Transverse colon (tissue), 4 donors: ENCODE data around the gene NLRP5. TPM values are rescaled to one million over a fixed set of nuclear protein-coding genes. Genes with fewer than 3 reads are reported as not detected.
A peak's percentile ranks its signal among the peaks of the same experiment; 100 is the strongest.

Source experiments
- DNase-seq: peaks from one replicate; pipeline ENCODE4 v3.0.0-alpha.2; 2019
- H3K27ac ChIP-seq, 4 donors: fragments of 200-600 bp; sonication (generic); 2 replicates each; pipeline ENCODE4 v1.5.1; 2016 to 2018; ENCODE audit warnings: inconsistent platforms in 4 of 4
- H3K27me3 ChIP-seq: fragments of 200-600 bp; sonication (generic); 2 replicates; pipeline ENCODE4 v1.5.1; 2017; ENCODE audit warnings: inconsistent platforms
- H3K36me3 ChIP-seq, 4 donors: fragments of 200-600 bp; sonication (generic); 2 replicates each; pipeline ENCODE4 v1.5.1; 2017 to 2019; ENCODE audit warnings: inconsistent platforms in 4 of 4
- H3K4me1 ChIP-seq, 4 donors: fragments of 200-600 bp; sonication (generic); 2 replicates each; pipeline ENCODE4 v1.5.1; 2017 to 2020; ENCODE audit warnings: inconsistent platforms in 4 of 4
- H3K4me3 ChIP-seq, 4 donors: fragments of 200-600 bp; sonication (generic); 1 replicate in 1 of 4; 2 replicates in 3 of 4; pipeline versions ENCODE4 v1.5.1 to v1.6.1; 2017 to 2019; ENCODE audit warnings: inconsistent platforms in 4 of 4
- H3K9me3 ChIP-seq, 2 donors: fragments of 200-600 bp; sonication (generic); 2 replicates each; pipeline ENCODE4 v1.5.1; 2017 to 2019; ENCODE audit warnings: inconsistent platforms in 2 of 2
- EP300 ChIP-seq: sonication (generic); formaldehyde crosslinking; IDR thresholded peaks from one replicate; pipeline ENCODE4 v1.6.1; 2017; ENCODE audit warnings: antibody characterized with exemption, low read depth
- POLR2A ChIP-seq: fragments of 450-650 bp; IDR thresholded peaks from one replicate; pipeline ENCODE4 v1.6.1; 2016; ENCODE audit warnings: antibody characterized with exemption, mild to moderate bottlenecking, moderate library complexity
- POLR2AphosphoS5 ChIP-seq, 3 donors: sonication (generic); formaldehyde crosslinking; IDR thresholded peaks; one replicate each; pipeline ENCODE4 v1.6.1; 2016; ENCODE audit warnings: antibody characterized with exemption in 3 of 3
- WGBS, 2 donors: methylation state at CpG; one replicate each; pipeline ENCODE4 v1.1.5; 2018; ENCODE audit warnings: low coverage in 1 of 2; 5-methylcytosine and 5-hydroxymethylcytosine counted together
- in situ Hi-C, 4 donors: fragments of 200-750 bp; cut with MboI; loops; one replicate each; pipeline versions ENCODE4 v1.15.0 to v1.15.1; 2017; ENCODE audit warnings: low sequenced_read_pairs in 3 of 4, low pct_ligation_motif_present in 1 of 4, low pct_unique_long_range_greater_than_20kb in 1 of 4
- intact Hi-C: fragments of 100-400 bp; cut with DNase I; formaldehyde crosslinking; loops from one replicate; pipeline ENCODE4 v1.15.1; 2023; ENCODE audit warnings: low total_unique reads
- small RNA-seq, 4 donors: library from RNA; depleted of rRNA; stranded (forward); fragments of <200 nt; gene quantifications; one replicate each; pipeline ENCODE3, GENCODE V24; 2016
- total RNA-seq, 4 donors: library from RNA; depleted of rRNA; stranded (reverse); fragments of >200 nt; gene quantifications; one replicate each; pipeline ENCODE4 v1.1.0, GENCODE V29; 2016
- TF ChIP-seq, protein P1 (sequence below), 5 experiments: fragments of 200-600 bp in 3 of 5; fragments of 450-650 bp in 2 of 5; sonication (generic) in 3 of 5; IDR thresholded peaks; 1 replicate in 2 of 5; 2 replicates in 3 of 5; pipeline ENCODE4 v1.5.1; 2016 to 2017; ENCODE audit warnings: antibody characterized with exemption in 5 of 5, inconsistent platforms in 3 of 5, mild to moderate bottlenecking in 2 of 5, moderate library complexity in 1 of 5

NLRP5 gene
- total RNA-seq, 4 donors from 2014 or later, result not detected

DNA sequence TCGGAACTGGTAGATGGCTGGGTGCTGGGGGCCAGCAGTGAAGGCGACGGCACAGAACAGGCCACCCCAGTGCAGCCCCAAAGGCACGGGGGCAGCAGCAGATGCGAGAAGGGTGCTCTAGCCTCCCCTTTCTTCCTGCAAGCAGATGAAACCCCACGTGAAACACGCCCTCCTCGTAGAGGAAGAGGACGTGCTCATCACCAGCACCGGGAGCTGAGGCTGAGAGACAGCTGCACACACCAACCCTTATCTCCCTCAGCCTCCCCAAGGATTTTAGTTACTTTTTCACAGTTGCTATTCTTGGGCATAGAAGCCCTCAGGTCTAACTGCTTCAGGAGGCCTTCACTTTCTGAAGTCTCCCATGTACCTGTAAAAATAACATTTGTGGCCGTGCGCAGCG, 122.7 kb downstream of the NLRP5 start:
- intact Hi-C loops, result no loop called here
- TF ChIP-seq, protein P1, sequence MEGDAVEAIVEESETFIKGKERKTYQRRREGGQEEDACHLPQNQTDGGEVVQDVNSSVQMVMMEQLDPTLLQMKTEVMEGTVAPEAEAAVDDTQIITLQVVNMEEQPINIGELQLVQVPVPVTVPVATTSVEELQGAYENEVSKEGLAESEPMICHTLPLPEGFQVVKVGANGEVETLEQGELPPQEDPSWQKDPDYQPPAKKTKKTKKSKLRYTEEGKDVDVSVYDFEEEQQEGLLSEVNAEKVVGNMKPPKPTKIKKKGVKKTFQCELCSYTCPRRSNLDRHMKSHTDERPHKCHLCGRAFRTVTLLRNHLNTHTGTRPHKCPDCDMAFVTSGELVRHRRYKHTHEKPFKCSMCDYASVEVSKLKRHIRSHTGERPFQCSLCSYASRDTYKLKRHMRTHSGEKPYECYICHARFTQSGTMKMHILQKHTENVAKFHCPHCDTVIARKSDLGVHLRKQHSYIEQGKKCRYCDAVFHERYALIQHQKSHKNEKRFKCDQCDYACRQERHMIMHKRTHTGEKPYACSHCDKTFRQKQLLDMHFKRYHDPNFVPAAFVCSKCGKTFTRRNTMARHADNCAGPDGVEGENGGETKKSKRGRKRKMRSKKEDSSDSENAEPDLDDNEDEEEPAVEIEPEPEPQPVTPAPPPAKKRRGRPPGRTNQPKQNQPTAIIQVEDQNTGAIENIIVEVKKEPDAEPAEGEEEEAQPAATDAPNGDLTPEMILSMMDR (IDR thresholded peaks at IDR 0.05), result no peak
- TF ChIP-seq EP300, result no peak
- TF ChIP-seq POLR2A, result no peak
- TF ChIP-seq POLR2AphosphoS5 (IDR thresholded peaks at IDR 0.05), result no peak
- Histone ChIP-seq H3K9me3 (no peaks in the 10 kb centered on the region), H3K36me3 (no peaks in the 10 kb centered on the region), H3K27ac (peak overlapping the region; percentile 84 to 92 (median 90)), H3K4me3 (peak overlapping the region in 1 of 4 donors; percentile 21), H3K4me1 (peaks cover 67 to 94% (median 86%) of the 10 kb centered on the region in 4 donors), H3K27me3 (no peaks in the 10 kb centered on the region)
- WGBS, 2 donors, result 52% methylated on average over 13 of the region's 13 CpGs; no CpG with 5 or more reads in 1 of the 2 donors
- in situ Hi-C loops, result no loop called here
- DNase-seq, result no peak

DNA sequence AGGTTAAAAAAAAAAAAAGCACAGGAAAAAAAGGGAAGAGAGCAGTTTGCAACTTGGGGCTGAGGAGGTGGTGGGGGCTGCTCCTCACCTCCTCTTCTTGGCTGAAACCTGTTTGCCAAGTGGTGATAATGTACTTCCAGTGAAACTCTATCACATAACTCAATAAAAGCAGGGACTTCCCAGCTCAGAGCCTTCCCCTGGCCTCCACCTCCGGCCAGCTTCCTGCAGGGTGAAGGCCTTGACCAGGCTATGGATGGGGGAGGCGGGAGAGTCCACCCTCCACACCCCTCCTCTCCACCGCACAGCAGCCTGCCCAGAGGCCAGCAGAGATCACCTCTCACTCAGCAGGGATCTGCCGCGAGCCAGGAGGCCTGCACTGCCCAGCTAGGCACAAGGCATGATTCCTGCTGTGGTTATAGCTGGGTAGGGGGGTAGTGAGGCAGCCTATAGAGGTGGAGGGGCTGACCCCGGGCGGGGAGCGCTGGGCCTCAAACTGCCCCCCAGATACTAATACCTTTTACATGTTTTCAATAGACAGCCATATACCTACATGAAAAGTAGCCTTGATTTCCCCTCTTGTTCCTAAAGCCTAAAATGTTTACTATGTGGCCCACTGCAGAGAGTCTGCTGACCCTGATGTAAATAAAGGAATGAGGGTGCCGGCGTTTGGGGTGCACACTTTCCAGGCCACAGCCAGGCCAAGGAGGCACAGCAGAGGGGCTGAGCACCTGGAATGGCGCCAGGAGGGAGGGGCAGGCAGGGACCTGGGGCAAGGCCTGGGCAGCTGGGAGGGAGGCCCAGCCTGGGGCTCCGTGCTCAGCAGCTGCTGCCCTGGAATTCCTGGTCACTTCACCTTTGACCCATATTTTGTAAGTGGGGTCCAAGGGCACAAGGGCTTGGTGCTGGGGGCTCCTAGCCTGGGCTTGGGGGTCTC, 124.2 kb downstream of the NLRP5 start:
- H3K4me3 ChIP-seq, result peak overlapping the region in 1 of 4 donors; percentile 2
- whole genome bisulfite sequencing, 2 donors, result 28% methylated on average over 8 of the region's 12 CpGs; no CpG with 5 or more reads in 1 of the 2 donors

More for the DNA sequence above, 124.2 kb downstream of the NLRP5 start:
- in situ Hi-C loops (no loop called here), intact Hi-C loops (no loop called here)
- Histone ChIP-seq H3K27me3 (no peaks in the 10 kb centered on the region), H3K27ac (peak overlapping the region; percentile 71 to 84 (median 82)), H3K4me1 (peaks cover 70 to 91% (median 75%) of the 10 kb centered on the region in 4 donors), H3K9me3 (no peaks in the 10 kb centered on the region), H3K36me3 (no peaks in the 10 kb centered on the region)
- TF ChIP-seq EP300 (no peak), POLR2AphosphoS5 (IDR thresholded peaks at IDR 0.05) (peak in 1 of 3 donors; percentile 6)
- TF ChIP-seq, protein P1 (IDR thresholded peaks at IDR 0.05), result no peak
- DNase-seq, result peak; percentile 40

Small RNAs within 50 kb of the gene (small RNA-seq; reads per million reads assigned to genes)
- 0 reads per million in 4 donors for gene RF00019

Other genes starting within 250 kb of the NLRP5 start
- gene NLRP9, start 248.4 kb upstream of the NLRP5 start, total RNA-seq, result not detected
- gene RFPL4A, start 227.7 kb upstream of the NLRP5 start, total RNA-seq, result not detected
- gene RFPL4AL1, start 217.7 kb upstream of the NLRP5 start, total RNA-seq, result not detected
- not detected for gene NLRP11, start 154.8 kb upstream of the NLRP5 start, total RNA-seq
- gene NLRP4, start 150.2 kb upstream of the NLRP5 start, total RNA-seq, result not detected
- gene NLRP13, start 54.4 kb upstream of the NLRP5 start, total RNA-seq, result not detected
- gene NLRP8, start 38.9 kb upstream of the NLRP5 start, total RNA-seq, result not detected
- 10 to 100 TPM; 24.9 to 53.1 (median 27.4) TPM for gene ZNF787, start 134.5 kb downstream of the NLRP5 start, total RNA-seq
- 100 to 1,000 TPM in 1 of 4 donors, 10 to 100 TPM in 3; 20.7 to 148 (median 39.2) TPM for gene ZNF444, start 154.5 kb downstream of the NLRP5 start, total RNA-seq
- gene GALP, start 189.2 kb downstream of the NLRP5 start, total RNA-seq, result not detected
- not detected for gene ZSCAN5B, start 211.0 kb downstream of the NLRP5 start, total RNA-seq
- not detected for gene ZSCAN5C, start 215.5 kb downstream of the NLRP5 start, total RNA-seq